PC-3 (cell line): ENCODE results near the gene PXDC1. TPM values are rescaled to one million over a fixed set of nuclear protein-coding genes. Genes with fewer than 3 reads are reported as not detected.
"Not testable (repeated sequence)": the region's sequence is repeated elsewhere in the genome, so short reads cannot be mapped to it uniquely, and the experiment has no call there.

Experiments used
- ATAC-seq: fragments of 200-7000 bp; cut with Tn5 transposase; 2 replicates; pipeline ENCODE4 v1.9.1; 2020; ENCODE audit warnings: mild to moderate bottlenecking, moderate library complexity
- BruUV-seq: library from RNA; stranded (reverse); fragments of 400-500 nt; replicated peaks from 2 replicates; lab custom pipeline; 2021; lab: Mats Ljungman, UMichigan
- CTCF ChIA-PET: fragments of 300-600 bp; sonication (Branson Sonifier 250); formaldehyde crosslinking; loops from one replicate; lab custom pipeline; 2022; ENCODE audit warnings: antibody characterized with exemption; lab: Charles Lee
- POLR2A ChIA-PET: fragments of 300-600 bp; sonication (Branson Sonifier 250); formaldehyde crosslinking; loops from one replicate; lab custom pipeline; 2022; ENCODE audit warnings: antibody characterized with exemption; ENCODE audit not compliant: unreplicated experiment; lab: Charles Lee
- DNase-seq: peaks from one replicate; pipeline ENCODE4 v3.0.0-alpha.2; 2015
- H2AFZ ChIP-seq: fragments of 300-600 bp; sonication (generic); 2 replicates; pipeline ENCODE4 v1.6.0; 2016; ENCODE audit warnings: antibody characterized with exemption, low read length
- H3F3A ChIP-seq: fragments of 300-600 bp; sonication (generic); one replicate; pipeline ENCODE4 v1.6.0; 2017; ENCODE audit warnings: antibody characterized with exemption, low read length, control low read depth, mild to moderate bottlenecking; ENCODE audit not compliant: unreplicated experiment
- H3K27ac ChIP-seq: fragments of 300-600 bp; sonication (generic); 2 replicates; pipeline ENCODE4 v1.5.1; 2016; ENCODE audit warnings: mild to moderate bottlenecking, low read length
- H3K27me3 ChIP-seq: fragments of 300-600 bp; sonication (generic); 2 replicates; pipeline ENCODE4 v1.6.1; 2016; ENCODE audit warnings: low read length, mixed read lengths
- H3K36me3 ChIP-seq: fragments of 300-600 bp; sonication (generic); 2 replicates; pipeline ENCODE4 v1.6.1; 2016; ENCODE audit warnings: low read depth, mixed run types, low read length, mixed read lengths
- H3K4me1 ChIP-seq: fragments of 300-600 bp; sonication (generic); 2 replicates; pipeline ENCODE4 v1.5.1; 2016; ENCODE audit warnings: low read length; ENCODE audit not compliant: insufficient read depth
- H3K4me2 ChIP-seq: fragments of 300-600 bp; sonication (generic); 2 replicates; pipeline ENCODE4 v1.6.0; 2016; ENCODE audit warnings: low read length
- H3K4me3 ChIP-seq: fragments of 300-600 bp; sonication (generic); 2 replicates; pipeline ENCODE4 v1.5.1; 2016; ENCODE audit warnings: mild to moderate bottlenecking, low read length, mixed read lengths
- H3K79me2 ChIP-seq: fragments of 300-600 bp; sonication (generic); 2 replicates; pipeline ENCODE4 v1.6.1; 2017; ENCODE audit warnings: low read length, mixed read lengths
- H3K9ac ChIP-seq: fragments of 300-600 bp; sonication (generic); 2 replicates; pipeline ENCODE4 v1.6.0; 2016; ENCODE audit warnings: mild to moderate bottlenecking, low read length
- H3K9me2 ChIP-seq: fragments of 300-600 bp; sonication (generic); replicated peaks from 2 replicates; pipeline ENCODE4 v1.6.1; 2016; ENCODE audit warnings: mixed run types, low read length, mixed read lengths
- H3K9me3 ChIP-seq: fragments of 300-600 bp; sonication (generic); 2 replicates; pipeline ENCODE4 v1.6.1; 2016; ENCODE audit warnings: low read length, mixed read lengths
- H4K20me1 ChIP-seq: fragments of 300-600 bp; sonication (generic); 2 replicates; pipeline ENCODE4 v1.6.1; 2016; ENCODE audit warnings: low read length, mixed read lengths
- CTCF ChIP-seq: fragments of 300-600 bp; sonication (generic); conservative IDR thresholded peaks from 2 replicates; pipeline ENCODE4 v1.5.1; 2017; ENCODE audit warnings: antibody characterized with exemption, low read depth, mild to moderate bottlenecking, low read length
- EZH2 ChIP-seq: fragments of 300-600 bp; sonication (generic); IDR thresholded peaks from one replicate; pipeline ENCODE4 v1.6.1; 2017; ENCODE audit warnings: antibody characterized with exemption, mild to moderate bottlenecking, low read length; ENCODE audit not compliant: unreplicated experiment
- EZH2phosphoT487 ChIP-seq: fragments of 300-600 bp; sonication (generic); IDR thresholded peaks from 2 replicates; pipeline ENCODE4 v1.6.1; 2018; ENCODE audit warnings: mild to moderate bottlenecking, antibody characterized with exemption, low read length, borderline replicate concordance
- intact Hi-C: fragments of 100-400 bp; cut with micrococcal nuclease; formaldehyde crosslinking; loops from 2 replicates; pipeline ENCODE4 v1.9.0; 2023
- total RNA-seq: library from RNA; depleted of rRNA; stranded (reverse); fragments of >200 nt; gene quantifications from 2 replicates; pipeline ENCODE4 v1.2.3, GENCODE V29; 2014

The PXDC1 gene
- total RNA-seq, 1 experiment from 2014 or later: 46.2 TPM

DNA sequence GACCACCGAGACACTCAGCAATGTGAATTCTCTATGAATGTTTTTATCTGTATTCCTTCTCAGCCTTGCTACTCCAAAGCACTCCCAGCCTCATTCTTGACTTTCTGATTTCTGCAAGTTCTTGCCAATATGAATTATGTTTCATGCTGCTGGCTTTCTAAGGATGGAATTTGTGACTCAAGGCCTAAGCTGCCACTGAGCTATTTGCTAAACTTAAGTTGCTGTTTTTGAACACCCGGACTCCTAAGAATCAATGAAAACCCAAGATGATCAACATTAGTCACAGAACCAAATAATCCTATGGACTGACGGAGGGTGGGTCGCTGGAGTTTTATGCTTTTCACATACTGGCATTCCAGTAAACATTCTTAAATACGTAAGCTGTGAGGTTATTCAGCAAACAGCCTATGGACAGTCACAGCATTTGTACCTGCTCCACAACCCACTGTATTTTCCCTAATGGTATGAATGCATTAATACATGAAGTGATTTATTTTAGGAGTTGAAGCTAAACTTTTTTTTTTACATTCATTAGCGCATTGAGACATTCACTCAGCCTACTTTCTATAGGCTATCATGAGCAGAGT is 8.2 kb upstream of the PXDC1 start:
- H3K9me2 ChIP-seq: no peaks in the 10 kb centered on the region
- ChIA-PET CTCF (interaction anchor here (0.7 kb wide), 1 partner anchor 97 kb away, joined by 4 read pairs; no protein-coding TSS in a partner anchor), POLR2A (interaction anchor here (0.6 to 0.7 kb wide), 2 partner anchors 26 to 30 kb away, joined by 3 to 4 read pairs; no protein-coding TSS in a partner anchor)
- H4K20me1 ChIP-seq: no peaks in the 10 kb centered on the region
- H3K79me2 ChIP-seq: no peaks in the 10 kb centered on the region
- no peak for TF ChIP-seq EZH2phosphoT487
- no peak for TF ChIP-seq EZH2
- H3K36me3 ChIP-seq: no peaks in the 10 kb centered on the region
- DNase-seq: no peak
- no peaks in the 10 kb centered on the region for H3K9me3 ChIP-seq
- no peak for ATAC-seq
- H3K9ac ChIP-seq: no peak overlapping the region
- H2AFZ ChIP-seq: no peak overlapping the region
- H3K27ac ChIP-seq: no peak overlapping the region
- H3K4me1 ChIP-seq: no peaks in the 10 kb centered on the region
- H3F3A ChIP-seq: no peaks in the 10 kb centered on the region
- no peak overlapping the region for H3K4me3 ChIP-seq
- no peaks in the 10 kb centered on the region for H3K27me3 ChIP-seq
- H3K4me2 ChIP-seq: no peak overlapping the region
- intact Hi-C loops: no loop called here
- BruUV-seq: no TSS peak

GRCh38 chr6:3758842-3759144 is 7.3 kb upstream of the PXDC1 start:
- DNase-seq: no peak
- H3F3A ChIP-seq: no peaks in the 10 kb centered on the region
- no peaks in the 10 kb centered on the region for H4K20me1 ChIP-seq
- no peak overlapping the region for H3K4me2 ChIP-seq
- no peak overlapping the region for H3K27ac ChIP-seq
- no peak for ATAC-seq
- no peaks in the 10 kb centered on the region for H3K9me2 ChIP-seq
- no peaks in the 10 kb centered on the region for H3K27me3 ChIP-seq
- H3K79me2 ChIP-seq: no peaks in the 10 kb centered on the region
- no peak for TF ChIP-seq EZH2
- no peak for TF ChIP-seq CTCF
- TF ChIP-seq EZH2phosphoT487: no peak
- H3K36me3 ChIP-seq: no peaks in the 10 kb centered on the region
- POLR2A ChIA-PET: no interaction called here
- no peaks in the 10 kb centered on the region for H3K9me3 ChIP-seq
- intact Hi-C loops: no loop called here
- H3K4me1 ChIP-seq: no peaks in the 10 kb centered on the region
- no peak overlapping the region for H3K4me3 ChIP-seq
- BruUV-seq: no TSS peak
- no peak overlapping the region for H2AFZ ChIP-seq
- H3K9ac ChIP-seq: no peak overlapping the region
- CTCF ChIA-PET: no interaction called here

DNA sequence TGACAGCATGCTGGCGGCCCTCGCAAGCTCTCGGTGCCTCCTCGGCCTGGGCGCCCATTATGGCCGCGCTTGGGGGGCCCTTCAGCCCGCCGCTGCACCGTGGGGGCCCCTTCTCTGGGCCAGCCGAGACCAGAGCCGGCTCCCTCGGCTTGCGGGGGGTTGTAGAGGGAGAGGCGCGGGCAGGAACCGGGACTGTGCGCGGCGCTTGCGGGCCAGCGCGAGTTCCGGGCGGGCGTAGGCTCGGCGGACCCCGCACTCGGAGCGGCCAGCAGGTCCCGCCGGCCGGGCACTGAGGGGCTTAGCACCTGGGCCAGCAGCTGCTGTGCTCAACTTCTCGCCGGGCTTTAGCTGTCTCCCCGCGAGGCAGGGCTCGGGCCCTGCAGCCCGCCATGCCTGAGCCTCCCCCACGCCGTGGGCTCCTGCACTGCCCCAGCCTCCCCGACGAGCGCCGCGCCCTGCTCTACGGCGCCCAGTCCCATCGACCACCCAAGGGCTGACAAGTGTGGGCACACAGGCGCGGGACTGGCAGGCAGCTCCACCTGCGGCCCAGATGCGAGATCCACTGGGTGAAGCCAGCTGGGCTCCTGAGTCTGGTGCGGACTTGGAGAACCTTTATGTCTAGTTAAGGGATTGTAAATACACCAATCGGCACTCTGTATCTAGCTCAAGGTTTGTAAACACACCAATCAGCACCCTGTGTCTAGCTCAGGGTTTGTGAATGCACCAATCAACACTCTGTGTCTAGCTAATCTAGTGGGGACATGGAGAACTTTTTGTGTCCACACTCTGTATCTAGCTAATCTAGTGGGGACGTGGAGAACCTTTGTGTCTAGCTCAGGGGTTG is 6.7 kb upstream of the PXDC1 start:
- H3K9ac ChIP-seq, H3F3A ChIP-seq, H3K27ac ChIP-seq, H3K79me2 ChIP-seq, H4K20me1 ChIP-seq, H3K27me3 ChIP-seq, H3K36me3 ChIP-seq, H3K4me1 ChIP-seq, H3K4me2 ChIP-seq, CTCF ChIA-PET, DNase-seq, ATAC-seq, H3K9me2 ChIP-seq, POLR2A ChIA-PET, H2AFZ ChIP-seq, BruUV-seq, H3K9me3 ChIP-seq, intact Hi-C loops, H3K4me3 ChIP-seq: not testable (repeated sequence)
